Osteoblast (primary cell): Measurements from ENCODE around the gene SERPINI1. TPM values are rescaled to one million over a fixed set of nuclear protein-coding genes. Genes with fewer than 3 reads are reported as not detected.

Experiments used
- DNase-seq: peaks from one replicate; pipeline ENCODE4 v3.0.0; 2011; ENCODE audit warnings: low spot score, mixed read lengths; ENCODE audit not compliant: insufficient read length; ENCODE audit errors: missing footprints
- H2AFZ ChIP-seq: 2 replicates; pipeline ENCODE4 v1.6.0; 2011; ENCODE audit warnings: mild to moderate bottlenecking, low read length
- H3K27ac ChIP-seq: 2 replicates; pipeline ENCODE4 v1.5.1; 2011; ENCODE audit warnings: mild to moderate bottlenecking, low read depth, low read length, moderate library complexity
- H3K27me3 ChIP-seq: 2 replicates; pipeline ENCODE4 v1.6.0; 2012; ENCODE audit warnings: mild to moderate bottlenecking, control low read depth, inconsistent platforms, low read length, moderate library complexity; ENCODE audit not compliant: insufficient read depth
- H3K36me3 ChIP-seq: 2 replicates; pipeline ENCODE4 v1.5.1; 2011; ENCODE audit warnings: mild to moderate bottlenecking, low read length, control low read depth, moderate library complexity; ENCODE audit not compliant: insufficient read depth
- H3K4me1 ChIP-seq: 2 replicates; pipeline ENCODE4 v1.5.1; 2011; ENCODE audit warnings: mild to moderate bottlenecking, low read length, control low read depth, moderate library complexity; ENCODE audit not compliant: insufficient read depth
- H3K4me2 ChIP-seq: 2 replicates; pipeline ENCODE4 v1.6.0; 2011; ENCODE audit warnings: mild to moderate bottlenecking, low read length; ENCODE audit not compliant: insufficient read depth
- H3K4me3 ChIP-seq: fragments of 200-600 bp; sonication (generic); 3 replicates; pipeline ENCODE4 v1.5.1; 2012; ENCODE audit warnings: mild to moderate bottlenecking, low read length, inconsistent platforms; ENCODE audit not compliant: insufficient read depth
- H3K79me2 ChIP-seq: 2 replicates; pipeline ENCODE4 v1.6.0; 2012; ENCODE audit warnings: mild to moderate bottlenecking, low read length, control low read depth, inconsistent platforms; ENCODE audit not compliant: insufficient read depth
- H3K9me3 ChIP-seq: 2 replicates; pipeline ENCODE4 v1.5.1; 2011; ENCODE audit warnings: low read depth, low read length, control low read depth
- H4K20me1 ChIP-seq: 2 replicates; pipeline ENCODE4 v1.6.0; 2012; ENCODE audit warnings: mild to moderate bottlenecking, low read length, control low read depth; ENCODE audit not compliant: insufficient read depth
- total RNA-seq: library from RNA; depleted of rRNA; stranded (reverse); fragments of >200 nt; gene quantifications from 2 replicates; pipeline ENCODE4 v1.2.3, GENCODE V29; 2012
- TF ChIP-seq, protein P1 (sequence below): IDR thresholded peaks from 2 replicates; pipeline ENCODE4 v1.5.1; 2011; ENCODE audit warnings: mild to moderate bottlenecking, low read depth, low read length, moderate library complexity; ENCODE audit errors: extremely low read depth

Gene SERPINI1
- total RNA-seq, 1 donor = 1.4 TPM

DNA sequence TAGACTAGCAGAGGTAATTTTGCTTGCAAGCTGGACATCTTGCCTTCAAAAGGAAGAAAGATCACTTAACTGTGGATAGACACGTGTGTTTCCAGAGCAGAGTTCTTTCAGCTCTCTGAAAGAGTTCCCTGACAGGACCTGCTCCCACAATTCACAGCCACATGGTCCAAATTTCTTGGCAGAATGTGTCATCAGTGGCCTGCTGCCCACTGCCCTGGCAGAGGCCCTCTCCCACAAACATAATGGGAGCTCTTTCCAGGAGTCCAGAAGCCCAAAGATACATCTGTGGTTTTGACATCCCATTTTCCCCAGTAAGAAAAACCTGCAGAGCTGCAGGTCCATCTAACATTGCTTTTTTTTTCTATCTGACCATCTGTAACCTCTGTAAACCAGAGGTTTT is 48.3 kb downstream of the SERPINI1 start:
- no peak for DNase-seq
- Histone ChIP-seq H3K27me3 (no peaks in the 10 kb centered on the region), H3K4me3 (no peak overlapping the region), H3K4me1 (no peaks in the 10 kb centered on the region), H3K4me2 (no peak overlapping the region), H4K20me1 (no peaks in the 10 kb centered on the region), H3K36me3 (no peaks in the 10 kb centered on the region), H3K79me2 (no peaks in the 10 kb centered on the region), H2AFZ (no peak overlapping the region), H3K27ac (no peak overlapping the region), H3K9me3 (no peaks in the 10 kb centered on the region)
- TF ChIP-seq, protein P1, sequence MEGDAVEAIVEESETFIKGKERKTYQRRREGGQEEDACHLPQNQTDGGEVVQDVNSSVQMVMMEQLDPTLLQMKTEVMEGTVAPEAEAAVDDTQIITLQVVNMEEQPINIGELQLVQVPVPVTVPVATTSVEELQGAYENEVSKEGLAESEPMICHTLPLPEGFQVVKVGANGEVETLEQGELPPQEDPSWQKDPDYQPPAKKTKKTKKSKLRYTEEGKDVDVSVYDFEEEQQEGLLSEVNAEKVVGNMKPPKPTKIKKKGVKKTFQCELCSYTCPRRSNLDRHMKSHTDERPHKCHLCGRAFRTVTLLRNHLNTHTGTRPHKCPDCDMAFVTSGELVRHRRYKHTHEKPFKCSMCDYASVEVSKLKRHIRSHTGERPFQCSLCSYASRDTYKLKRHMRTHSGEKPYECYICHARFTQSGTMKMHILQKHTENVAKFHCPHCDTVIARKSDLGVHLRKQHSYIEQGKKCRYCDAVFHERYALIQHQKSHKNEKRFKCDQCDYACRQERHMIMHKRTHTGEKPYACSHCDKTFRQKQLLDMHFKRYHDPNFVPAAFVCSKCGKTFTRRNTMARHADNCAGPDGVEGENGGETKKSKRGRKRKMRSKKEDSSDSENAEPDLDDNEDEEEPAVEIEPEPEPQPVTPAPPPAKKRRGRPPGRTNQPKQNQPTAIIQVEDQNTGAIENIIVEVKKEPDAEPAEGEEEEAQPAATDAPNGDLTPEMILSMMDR = no peak

DNA sequence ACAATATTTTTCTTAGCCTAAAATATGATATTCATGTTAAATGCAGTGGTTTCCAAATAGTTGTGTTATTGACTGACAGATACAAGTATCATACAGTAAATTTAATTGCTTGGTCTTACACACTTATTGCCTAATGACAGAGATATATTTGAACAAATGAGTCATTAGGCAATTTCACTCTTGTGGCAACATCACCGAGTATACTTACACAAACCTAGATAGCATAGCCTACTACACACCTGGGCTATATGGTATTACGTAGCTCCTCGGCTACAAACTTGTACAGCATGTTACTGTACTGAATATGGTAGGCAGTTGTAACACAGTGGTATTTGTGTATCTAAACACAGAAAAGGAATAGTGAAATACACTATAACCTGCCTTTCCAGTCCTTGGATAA is 50.3 kb downstream of the SERPINI1 start:
- Histone ChIP-seq H3K4me1 (no peaks in the 10 kb centered on the region), H2AFZ (no peak overlapping the region), H3K79me2 (no peaks in the 10 kb centered on the region), H4K20me1 (no peaks in the 10 kb centered on the region), H3K36me3 (no peaks in the 10 kb centered on the region), H3K9me3 (no peaks in the 10 kb centered on the region), H3K4me3 (no peak overlapping the region), H3K27ac (no peak overlapping the region), H3K27me3 (no peaks in the 10 kb centered on the region), H3K4me2 (no peak overlapping the region)
- no peak for DNase-seq
- TF ChIP-seq, protein P1 = no peak

DNA sequence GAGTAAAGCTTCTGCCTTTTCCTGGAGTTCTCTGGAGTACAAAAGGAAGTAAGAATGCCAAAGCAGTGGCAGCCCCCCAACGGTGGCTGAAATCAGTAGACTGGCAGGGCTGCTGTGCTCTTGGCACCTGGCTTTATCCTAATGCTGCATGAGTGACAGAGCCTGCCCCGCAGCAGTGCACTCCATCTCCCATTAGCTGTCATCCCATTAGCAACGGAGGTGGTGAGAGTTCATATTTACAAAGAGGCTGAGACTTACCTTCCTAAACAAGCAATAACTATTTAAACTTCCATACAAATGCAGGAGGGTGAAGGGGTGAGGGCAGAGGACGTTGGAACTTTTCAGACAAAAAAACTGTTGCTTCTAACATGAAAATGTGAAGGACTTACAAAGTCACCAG is 51.9 kb downstream of the SERPINI1 start:
- TF ChIP-seq, protein P1 = no peak
- DNase-seq = no peak

DNA sequence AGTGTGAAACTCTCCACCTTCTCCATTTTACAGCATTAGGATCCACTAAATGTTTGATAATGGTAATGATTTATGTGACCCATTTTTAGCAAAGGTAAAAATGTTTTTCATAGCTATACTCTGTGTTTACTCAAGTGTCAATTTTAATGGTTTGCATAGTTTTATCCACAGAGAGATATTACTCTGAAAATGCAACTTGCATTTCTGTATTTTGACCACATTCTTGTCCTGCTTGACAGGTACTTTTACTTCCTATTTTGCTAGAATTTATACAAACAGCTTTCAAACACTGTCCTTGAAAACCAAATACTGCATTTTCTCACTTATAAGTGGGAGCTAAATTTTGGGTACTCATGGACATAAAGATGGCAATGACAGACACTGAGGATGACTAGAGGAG is 62.9 kb downstream of the SERPINI1 start:
- Histone ChIP-seq H3K4me3 (no peak overlapping the region), H3K4me1 (no peaks in the 10 kb centered on the region), H3K27me3 (no peaks in the 10 kb centered on the region), H3K36me3 (no peaks in the 10 kb centered on the region), H3K9me3 (no peaks in the 10 kb centered on the region), H4K20me1 (no peaks in the 10 kb centered on the region), H3K79me2 (no peaks in the 10 kb centered on the region), H2AFZ (no peak overlapping the region), H3K27ac (no peak overlapping the region), H3K4me2 (no peak overlapping the region)
- TF ChIP-seq, protein P1 = no peak
- no peak for DNase-seq

More for the DNA sequence above, 51.9 kb downstream of the SERPINI1 start:
- Histone ChIP-seq H3K79me2 (no peaks in the 10 kb centered on the region), H3K27me3 (no peaks in the 10 kb centered on the region), H4K20me1 (no peaks in the 10 kb centered on the region), H3K9me3 (no peaks in the 10 kb centered on the region), H3K27ac (no peak overlapping the region), H2AFZ (no peak overlapping the region), H3K4me2 (no peak overlapping the region), H3K36me3 (no peaks in the 10 kb centered on the region), H3K4me1 (no peaks in the 10 kb centered on the region), H3K4me3 (no peak overlapping the region)
